CD4-positive, alpha-beta memory T cell (primary cell): ENCODE measurements around the gene PRKG2. TPM values are rescaled to one million over a fixed set of nuclear protein-coding genes. Genes with fewer than 3 reads are reported as not detected.
A peak's percentile ranks its signal among the peaks of the same experiment; 100 is the strongest.

Source experiments
- CTCF ChIA-PET: fragments of 350-600 bp; sonication (Branson Sonifier 250); formaldehyde crosslinking; loops from one replicate; lab custom pipeline; 2021; ENCODE audit warnings: inconsistent platforms; ENCODE audit not compliant: partially characterized antibody; lab: Charles Lee
- POLR2A ChIA-PET: fragments of 350-600 bp; sonication (Branson Sonifier 250); formaldehyde crosslinking; loops from one replicate; lab custom pipeline; 2021; ENCODE audit not compliant: partially characterized antibody; lab: Charles Lee
- DNase-seq, 5 donors: peaks; one replicate each; pipeline versions ENCODE4 v3.0.0 to v3.0.0-alpha.2; 2020 to 2022; ENCODE audit warnings: mixed read lengths in 1 of 5
- H3K27ac ChIP-seq: one replicate; pipeline ENCODE4 v1.7.0; 2013; ENCODE audit warnings: low read depth, low read length
- H3K27me3 ChIP-seq: 2 replicates; pipeline ENCODE4 v1.7.0; 2013; ENCODE audit warnings: mild to moderate bottlenecking, low read length, moderate library complexity; ENCODE audit not compliant: insufficient read depth
- H3K36me3 ChIP-seq: 2 replicates; pipeline ENCODE4 v1.7.0; 2013; ENCODE audit warnings: mild to moderate bottlenecking, low read length, moderate library complexity; ENCODE audit not compliant: insufficient read depth
- H3K4me1 ChIP-seq: 2 replicates; pipeline ENCODE4 v1.7.0; 2013; ENCODE audit warnings: mild to moderate bottlenecking, low read length, moderate library complexity; ENCODE audit not compliant: insufficient read depth
- H3K4me3 ChIP-seq, 2 donors: one replicate each; pipeline ENCODE4 v1.7.0; 2013; ENCODE audit warnings: low read length in 2 of 2, mild to moderate bottlenecking in 1 of 2
- H3K9me3 ChIP-seq, 2 donors: one replicate each; pipeline ENCODE4 v1.7.0; 2013; ENCODE audit warnings: low read length in 2 of 2, control low read depth in 1 of 2; ENCODE audit not compliant: control insufficient read depth in 1 of 2
- H3K27ac Mint-ChIP-seq, 7 donors: one replicate each; pipeline ENCODE4 v1.8.0; 2020 to 2021; ENCODE audit warnings: mixed read lengths in 7 of 7, mild to moderate bottlenecking in 6 of 7, inconsistent platforms in 3 of 7, moderate library complexity in 3 of 7
- H3K27me3 Mint-ChIP-seq, 2 donors: one replicate each; pipeline ENCODE4 v1.8.0; 2020 to 2021; ENCODE audit warnings: mixed read lengths in 2 of 2
- H3K36me3 Mint-ChIP-seq, 2 donors: one replicate each; pipeline ENCODE4 v1.8.0; 2020 to 2021; ENCODE audit warnings: mixed read lengths in 2 of 2, inconsistent platforms in 1 of 2, mild to moderate bottlenecking in 1 of 2
- H3K4me1 Mint-ChIP-seq, 4 donors: one replicate each; pipeline ENCODE4 v1.8.0; 2020 to 2021; ENCODE audit warnings: mixed read lengths in 4 of 4, mild to moderate bottlenecking in 1 of 4
- H3K4me3 Mint-ChIP-seq, 8 donors: one replicate each; pipeline ENCODE4 v1.8.0; 2020 to 2021; ENCODE audit warnings: mixed read lengths in 8 of 8, mild to moderate bottlenecking in 7 of 8, moderate library complexity in 6 of 8, inconsistent platforms in 3 of 8
- H3K9me3 Mint-ChIP-seq, 8 donors: one replicate each; pipeline ENCODE4 v1.8.0; 2020 to 2021; ENCODE audit warnings: mixed read lengths in 8 of 8, mild to moderate bottlenecking in 5 of 8, inconsistent platforms in 3 of 8, moderate library complexity in 1 of 8
- intact Hi-C: fragments of 100-400 bp; cut with micrococcal nuclease; formaldehyde crosslinking; loops from one replicate; pipeline ENCODE4 v1.15.1; 2023
- polyA plus RNA-seq, 2 donors: library from polyadenylated mRNA; unstranded; fragments of 300-500 nt; fragmentation: Illumina TruSeq; gene quantifications; one replicate each; pipeline ENCODE4 v1.2.3, GENCODE V29; 2021
- total RNA-seq, 2 experiments: library from RNA; stranded (reverse); gene quantifications; one replicate each; pipeline ENCODE4 v1.2.3, GENCODE V29; 2021

PRKG2 gene
- total and polyA plus RNA-seq, 4 experiments from 2014 or later = 1.5 to 5.1 (median 1.9) TPM

- Histone ChIP-seq H3K27me3 (no peaks in the 10 kb centered on the region), H3K4me3 (no peak overlapping the region), H3K36me3 (no peaks in the 10 kb centered on the region), H3K4me1 (no peaks in the 10 kb centered on the region), H3K27ac (no peak overlapping the region), H3K9me3 (no peaks in the 10 kb centered on the region)
- no peak overlapping the region for H3K4me3 Mint-ChIP-seq
- POLR2A ChIA-PET = no interaction called here
- no peaks in the 10 kb centered on the region for H3K9me3 Mint-ChIP-seq
- peaks cover 0 to 7% (median 7%) of the 10 kb centered on the region in 4 donors for H3K4me1 Mint-ChIP-seq
- intact Hi-C loops = no loop called here
- no peaks in the 10 kb centered on the region for H3K27me3 Mint-ChIP-seq
- CTCF ChIA-PET = no interaction called here
- DNase-seq = no peak
- no peaks in the 10 kb centered on the region for H3K36me3 Mint-ChIP-seq
- H3K27ac Mint-ChIP-seq = no peak overlapping the region
Observed at GRCh38 chr4:81118086-81118485, 96.9 kb downstream of the PRKG2 start.

- Histone ChIP-seq H3K9me3 (no peaks in the 10 kb centered on the region), H3K36me3 (no peaks in the 10 kb centered on the region), H3K27me3 (no peaks in the 10 kb centered on the region), H3K4me1 (no peaks in the 10 kb centered on the region), H3K27ac (no peak overlapping the region), H3K4me3 (no peak overlapping the region)
- ChIA-PET POLR2A (no interaction called here), CTCF (no interaction called here)
- peaks cover 0 to 8% (median 7%) of the 10 kb centered on the region in 4 donors for H3K4me1 Mint-ChIP-seq
- H3K27ac Mint-ChIP-seq = no peak overlapping the region
- H3K9me3 Mint-ChIP-seq = no peaks in the 10 kb centered on the region
- H3K4me3 Mint-ChIP-seq = no peak overlapping the region
- no peaks in the 10 kb centered on the region for H3K27me3 Mint-ChIP-seq
- intact Hi-C loops = no loop called here
- DNase-seq = no peak
- no peaks in the 10 kb centered on the region for H3K36me3 Mint-ChIP-seq
Observed at GRCh38 chr4:81116566-81116965, 98.5 kb downstream of the PRKG2 start.

- CTCF ChIA-PET = no interaction called here
- Mint-ChIP-seq H3K9me3 (no peaks in the 10 kb centered on the region), H3K4me3 (no peak overlapping the region), H3K36me3 (no peaks in the 10 kb centered on the region), H3K27ac (no peak overlapping the region), H3K27me3 (no peaks in the 10 kb centered on the region), H3K4me1 (peaks cover 0 to 8% (median 7%) of the 10 kb centered on the region in 4 donors)
- Histone ChIP-seq H3K4me1 (no peaks in the 10 kb centered on the region), H3K36me3 (no peaks in the 10 kb centered on the region), H3K9me3 (no peaks in the 10 kb centered on the region), H3K4me3 (no peak overlapping the region), H3K27me3 (no peaks in the 10 kb centered on the region), H3K27ac (no peak overlapping the region)
- intact Hi-C loops = no loop called here
- no peak for DNase-seq
- POLR2A ChIA-PET = no interaction called here
Observed at GRCh38 chr4:81113024-81113423, 102.0 kb downstream of the PRKG2 start.

GRCh38 chr4:81109356-81109755, 105.7 kb downstream of the PRKG2 start:
- ChIA-PET CTCF (no interaction called here), POLR2A (no interaction called here)
- Histone ChIP-seq H3K9me3 (no peaks in the 10 kb centered on the region), H3K36me3 (no peaks in the 10 kb centered on the region), H3K4me3 (no peak overlapping the region), H3K27ac (no peak overlapping the region), H3K27me3 (no peaks in the 10 kb centered on the region), H3K4me1 (no peaks in the 10 kb centered on the region)
- H3K36me3 Mint-ChIP-seq = peaks cover 0 to 7% of the 10 kb centered on the region in 2 donors
- no peak for DNase-seq
- no peaks in the 10 kb centered on the region for H3K27me3 Mint-ChIP-seq
- H3K4me1 Mint-ChIP-seq = peaks cover 0 to 8% (median 7%) of the 10 kb centered on the region in 4 donors
- intact Hi-C loops = no loop called here
- no peak overlapping the region for H3K27ac Mint-ChIP-seq
- H3K4me3 Mint-ChIP-seq = no peak overlapping the region
- no peaks in the 10 kb centered on the region for H3K9me3 Mint-ChIP-seq

GRCh38 chr4:81106150-81106549, 108.9 kb downstream of the PRKG2 start:
- Histone ChIP-seq H3K27ac (no peak overlapping the region), H3K27me3 (no peaks in the 10 kb centered on the region), H3K4me1 (no peaks in the 10 kb centered on the region), H3K9me3 (no peaks in the 10 kb centered on the region), H3K4me3 (no peak overlapping the region), H3K36me3 (no peaks in the 10 kb centered on the region)
- no peak for DNase-seq
- Mint-ChIP-seq H3K27ac (peak overlapping the region in 1 of 7 donors; percentile 2), H3K9me3 (no peaks in the 10 kb centered on the region), H3K4me3 (no peak overlapping the region), H3K36me3 (peaks cover 0 to 7% of the 10 kb centered on the region in 2 donors), H3K4me1 (no peaks in the 10 kb centered on the region), H3K27me3 (no peaks in the 10 kb centered on the region)
- ChIA-PET CTCF (no interaction called here), POLR2A (no interaction called here)
- intact Hi-C loops = no loop called here

- Histone ChIP-seq H3K4me3 (no peak overlapping the region), H3K4me1 (no peaks in the 10 kb centered on the region), H3K27me3 (no peaks in the 10 kb centered on the region), H3K27ac (no peak overlapping the region), H3K36me3 (no peaks in the 10 kb centered on the region), H3K9me3 (no peaks in the 10 kb centered on the region)
- peaks cover 0 to 4% of the 10 kb centered on the region in 2 donors for H3K27me3 Mint-ChIP-seq
- H3K36me3 Mint-ChIP-seq = peaks cover 0 to 5% of the 10 kb centered on the region in 2 donors
- no peak for DNase-seq
- no peak overlapping the region for H3K4me3 Mint-ChIP-seq
- no peak overlapping the region for H3K27ac Mint-ChIP-seq
- H3K4me1 Mint-ChIP-seq = no peaks in the 10 kb centered on the region
- intact Hi-C loops = no loop called here
- POLR2A ChIA-PET = no interaction called here
- CTCF ChIA-PET = no interaction called here
- H3K9me3 Mint-ChIP-seq = peaks cover 0 to 3% (median 0%) of the 10 kb centered on the region in 8 donors
Observed at GRCh38 chr4:81102107-81102506, 112.9 kb downstream of the PRKG2 start.

- no peaks in the 10 kb centered on the region for H3K36me3 Mint-ChIP-seq
- no peaks in the 10 kb centered on the region for H3K9me3 ChIP-seq
- peaks cover 0 to 3% (median 0%) of the 10 kb centered on the region in 8 donors for H3K9me3 Mint-ChIP-seq
- CTCF ChIA-PET = interaction anchor here (1.4 kb wide), 1 partner anchor 26 kb away, joined by 3 read pairs; no protein-coding TSS in a partner anchor
- H3K4me3 Mint-ChIP-seq = no peak overlapping the region
- H3K27me3 Mint-ChIP-seq = peaks cover 0 to 7% of the 10 kb centered on the region in 2 donors
- H3K4me1 ChIP-seq = no peaks in the 10 kb centered on the region
- no peaks in the 10 kb centered on the region for H3K4me1 Mint-ChIP-seq
- no peaks in the 10 kb centered on the region for H3K27me3 ChIP-seq
- H3K4me3 ChIP-seq = no peak overlapping the region
- no peaks in the 10 kb centered on the region for H3K36me3 ChIP-seq
- H3K27ac ChIP-seq = no peak overlapping the region
- no peak overlapping the region for H3K27ac Mint-ChIP-seq
- intact Hi-C loops = no loop called here
- POLR2A ChIA-PET = no interaction called here
- no peak for DNase-seq
Observed at GRCh38 chr4:81096566-81096965, 118.5 kb downstream of the PRKG2 start.

- no peaks in the 10 kb centered on the region for H3K4me1 ChIP-seq
- no peak for DNase-seq
- Mint-ChIP-seq H3K36me3 (no peaks in the 10 kb centered on the region), H3K27ac (no peak overlapping the region), H3K9me3 (peaks cover 0 to 3% (median 0%) of the 10 kb centered on the region in 8 donors), H3K27me3 (peaks cover 0 to 7% of the 10 kb centered on the region in 2 donors), H3K4me1 (no peaks in the 10 kb centered on the region), H3K4me3 (no peak overlapping the region)
- no peaks in the 10 kb centered on the region for H3K9me3 ChIP-seq
- no peak overlapping the region for H3K4me3 ChIP-seq
- no peak overlapping the region for H3K27ac ChIP-seq
- ChIA-PET POLR2A (no interaction called here), CTCF (no interaction called here)
- H3K27me3 ChIP-seq = no peaks in the 10 kb centered on the region
- no peaks in the 10 kb centered on the region for H3K36me3 ChIP-seq
- intact Hi-C loops = no loop called here
Observed at GRCh38 chr4:81095389-81095788, 119.6 kb downstream of the PRKG2 start.
